ENCODE data around the gene TNKS1BP1. TPM values are rescaled to one million over a fixed set of nuclear protein-coding genes. Genes with fewer than 3 reads are reported as not detected.

Gene TNKS1BP1
- polyA plus RNA-seq, 1 of the 3 experiments (the other 2 are of a cell fraction): 43.3 TPM

GRCh38 chr11:57306161-57306876, 18.4 kb downstream of the TNKS1BP1 start:
- ChIA-PET CTCF (interaction anchor here (2.0 to 2.6 kb wide), 2 partner anchors 12 to 57 kb away, joined by 5 to 10 read pairs; no protein-coding TSS in a partner anchor), POLR2A (interaction anchor here (1.4 kb wide), 1 partner anchor 16 kb away, joined by 3 read pairs; no protein-coding TSS in a partner anchor)
- H3K9me2 ChIP-seq: no peaks in the 10 kb centered on the region
- no peaks in the 10 kb centered on the region for H3K9me3 ChIP-seq
- no peaks in the 10 kb centered on the region for H3F3A ChIP-seq (replicated peaks; ENCODE audit: insufficient read depth)
- no peak overlapping the region for H3K4me2 ChIP-seq
- peaks cover 27 to 58% of the 10 kb centered on the region in 2 experiments for H3K36me3 ChIP-seq (replicated peaks in 1 of 2; ENCODE audit: control insufficient read depth in 1 of 2, insufficient read depth in 2 of 2, low read length in 1 of 2)
- peaks cover 69% of the 10 kb centered on the region for H3K79me2 ChIP-seq (ENCODE audit: insufficient read depth)
- no peak for DNase-seq
- H3K4me3 ChIP-seq (ENCODE audit: low read depth in 2 of 2, low read length in 1 of 2): no peak overlapping the region
- H3K4me1 ChIP-seq (ENCODE audit: control insufficient read depth in 1 of 2, insufficient read depth in 2 of 2, low read depth in 1 of 2, low read length in 1 of 2): peaks cover 0 to 10% of the 10 kb centered on the region in 2 experiments; a peak in 2 of 4 replicates
- no peak overlapping the region for H3K9ac ChIP-seq
- H3K27me3 ChIP-seq (ENCODE audit: insufficient read depth): no peaks in the 10 kb centered on the region
- TF ChIP-seq TAF1 (IDR thresholded peaks at IDR 0.05; ENCODE audit: borderline replicate concordance, low read depth, low read length) (no peak), POLR2AphosphoS5 (IDR thresholded peaks at IDR 0.05; ENCODE audit: low read depth, low read length) (no peak), RCOR1 (IDR thresholded peaks at IDR 0.05; ENCODE audit: low read length) (no peak), TCF12 (IDR thresholded peaks at IDR 0.05) (no peak), FOXJ3 (CRISPR knock-in tag; IDR thresholded peaks at IDR 0.05) (no peak), PBX3 (IDR thresholded peaks at IDR 0.05) (no peak), RXRA (IDR thresholded peaks at IDR 0.05; ENCODE audit: borderline replicate concordance, low read depth) (no peak), RFX5 (IDR thresholded peaks at IDR 0.05; ENCODE audit: low read length) (no peak), GABPA (IDR thresholded peaks at IDR 0.05; ENCODE audit: low read depth) (no peak), MXI1 (IDR thresholded peaks at IDR 0.05; ENCODE audit: low read depth, low read length) (no peak), USF2 (IDR thresholded peaks at IDR 0.05; ENCODE audit: borderline replicate concordance, low read depth, low read length) (no peak), NRF1 (IDR thresholded peaks at IDR 0.05; ENCODE audit: low read depth, low read length) (no peak), NFIC (IDR thresholded peaks at IDR 0.05; ENCODE audit: borderline replicate concordance) (no peak), MAX (IDR thresholded peaks at IDR 0.05; ENCODE audit: low read depth) (no peak), JUND (IDR thresholded peaks at IDR 0.05) (no peak)
- TF ChIP-seq, protein P1, sequence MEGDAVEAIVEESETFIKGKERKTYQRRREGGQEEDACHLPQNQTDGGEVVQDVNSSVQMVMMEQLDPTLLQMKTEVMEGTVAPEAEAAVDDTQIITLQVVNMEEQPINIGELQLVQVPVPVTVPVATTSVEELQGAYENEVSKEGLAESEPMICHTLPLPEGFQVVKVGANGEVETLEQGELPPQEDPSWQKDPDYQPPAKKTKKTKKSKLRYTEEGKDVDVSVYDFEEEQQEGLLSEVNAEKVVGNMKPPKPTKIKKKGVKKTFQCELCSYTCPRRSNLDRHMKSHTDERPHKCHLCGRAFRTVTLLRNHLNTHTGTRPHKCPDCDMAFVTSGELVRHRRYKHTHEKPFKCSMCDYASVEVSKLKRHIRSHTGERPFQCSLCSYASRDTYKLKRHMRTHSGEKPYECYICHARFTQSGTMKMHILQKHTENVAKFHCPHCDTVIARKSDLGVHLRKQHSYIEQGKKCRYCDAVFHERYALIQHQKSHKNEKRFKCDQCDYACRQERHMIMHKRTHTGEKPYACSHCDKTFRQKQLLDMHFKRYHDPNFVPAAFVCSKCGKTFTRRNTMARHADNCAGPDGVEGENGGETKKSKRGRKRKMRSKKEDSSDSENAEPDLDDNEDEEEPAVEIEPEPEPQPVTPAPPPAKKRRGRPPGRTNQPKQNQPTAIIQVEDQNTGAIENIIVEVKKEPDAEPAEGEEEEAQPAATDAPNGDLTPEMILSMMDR (IDR thresholded peaks at IDR 0.05): no peak
- no peak overlapping the region for H2AFZ ChIP-seq (ENCODE audit: low read depth)
- 94% methylated on average over 15 of the region's 15 CpGs for WGBS (ENCODE audit: low lambda C conversion rate)
- no peak overlapping the region for H3K27ac ChIP-seq (ENCODE audit: low read depth in 2 of 2, low read length in 1 of 2)
- H4K20me1 ChIP-seq (ENCODE audit: insufficient read depth): peaks cover 37% of the 10 kb centered on the region
